Trophoblast cell (in vitro differentiated cells and primary cell): ENCODE results near the gene SLC25A28.
"Not testable (repeated sequence)": the region's sequence is repeated elsewhere in the genome, so short reads cannot be mapped to it uniquely, and the experiment has no call there.

ENCODE experiments used
- DNase-seq, 2 donors: peaks; one replicate each; pipeline ENCODE4 v3.0.0-alpha.2; 2016
- H2AFZ ChIP-seq: 2 replicates; pipeline ENCODE4 v1.6.1; 2013; ENCODE audit warnings: low read length, moderate library complexity, mild to moderate bottlenecking; ENCODE audit not compliant: insufficient read depth, poor library complexity
- H2AK5ac ChIP-seq: 2 replicates; pipeline ENCODE4 v1.6.1; 2013; ENCODE audit warnings: mild to moderate bottlenecking, low read length
- H2BK120ac ChIP-seq: 2 replicates; pipeline ENCODE4 v1.6.1; 2013; ENCODE audit warnings: low read length, mild to moderate bottlenecking, moderate library complexity; ENCODE audit not compliant: insufficient read depth, poor library complexity
- H2BK12ac ChIP-seq: 2 replicates; pipeline ENCODE4 v1.6.1; 2013; ENCODE audit warnings: mild to moderate bottlenecking, low read length, moderate library complexity
- H2BK5ac ChIP-seq: 2 replicates; pipeline ENCODE4 v1.6.1; 2013; ENCODE audit warnings: low read length, low read depth, moderate library complexity, mild to moderate bottlenecking; ENCODE audit not compliant: poor library complexity
- H3K14ac ChIP-seq: 2 replicates; pipeline ENCODE4 v1.6.1; 2013; ENCODE audit warnings: mild to moderate bottlenecking, low read length
- H3K18ac ChIP-seq: 2 replicates; pipeline ENCODE4 v1.6.1; 2013; ENCODE audit warnings: mild to moderate bottlenecking, low read length
- H3K23ac ChIP-seq: 2 replicates; pipeline ENCODE4 v1.6.1; 2013; ENCODE audit warnings: low read length
- H3K27ac ChIP-seq: 2 replicates; pipeline ENCODE4 v1.5.1; 2013; ENCODE audit warnings: low read depth, mild to moderate bottlenecking, inconsistent platforms, low read length, moderate library complexity
- H3K27me3 ChIP-seq: 2 replicates; pipeline ENCODE4 v1.6.1; 2013; ENCODE audit warnings: inconsistent platforms, mild to moderate bottlenecking, low read length, moderate library complexity; ENCODE audit not compliant: insufficient read depth
- H3K36me3 ChIP-seq, 2 experiments: 1 replicate in 1 of 2; 2 replicates in 1 of 2; pipeline ENCODE4 v1.6.1; 2013; ENCODE audit warnings: low read length in 2 of 2, mild to moderate bottlenecking in 2 of 2, moderate library complexity in 1 of 2; ENCODE audit not compliant: insufficient read depth in 2 of 2, control insufficient read depth in 1 of 2
- H3K4ac ChIP-seq: 2 replicates; pipeline ENCODE4 v1.6.1; 2013; ENCODE audit warnings: low read depth, mild to moderate bottlenecking, low read length, moderate library complexity
- H3K4me1 ChIP-seq, 2 experiments: 1 replicate in 1 of 2; 2 replicates in 1 of 2; pipeline ENCODE4 v1.6.1; 2013; ENCODE audit warnings: low read length in 2 of 2, mild to moderate bottlenecking in 2 of 2, moderate library complexity in 1 of 2; ENCODE audit not compliant: insufficient read depth in 2 of 2, control insufficient read depth in 1 of 2
- H3K4me2 ChIP-seq: 2 replicates; pipeline ENCODE4 v1.6.1; 2013; ENCODE audit warnings: inconsistent platforms, mild to moderate bottlenecking, low read length, moderate library complexity
- H3K4me3 ChIP-seq: 2 replicates; pipeline ENCODE4 v1.5.1; 2013; ENCODE audit warnings: mild to moderate bottlenecking, low read depth, low read length, inconsistent platforms
- H3K79me1 ChIP-seq: one replicate; pipeline ENCODE4 v1.6.1; 2013; ENCODE audit warnings: low read length
- H3K79me2 ChIP-seq: 2 replicates; pipeline ENCODE4 v1.6.1; 2013; ENCODE audit warnings: low read length, mild to moderate bottlenecking; ENCODE audit not compliant: control insufficient read depth, insufficient read depth, poor library complexity
- H3K9ac ChIP-seq: 2 replicates; pipeline ENCODE4 v1.6.1; 2013; ENCODE audit warnings: mild to moderate bottlenecking, low read length
- H3K9me3 ChIP-seq: 2 replicates; pipeline ENCODE4 v1.6.1; 2013; ENCODE audit warnings: low read depth, mild to moderate bottlenecking, control low read depth, inconsistent platforms, low read length; ENCODE audit not compliant: insufficient read depth
- H4K12ac ChIP-seq: 2 replicates; pipeline ENCODE4 v1.6.1; 2013; ENCODE audit warnings: low read depth, mild to moderate bottlenecking, low read length, moderate library complexity
- H4K8ac ChIP-seq: 2 replicates; pipeline ENCODE4 v1.6.1; 2013; ENCODE audit warnings: low read depth, mild to moderate bottlenecking, low read length, moderate library complexity
- H4K91ac ChIP-seq: one replicate; pipeline ENCODE4 v1.6.1; 2013; ENCODE audit warnings: low read depth, mild to moderate bottlenecking, low read length, moderate library complexity
- WGBS: extraction: QIAGEN DNeasy Blood & Tissue Kit; methylation state at CpG from one replicate; pipeline ENCODE4 v1.1.7; 2013; ENCODE audit warnings: missing lambda C conversion rate; ENCODE audit not compliant: insufficient read length, insufficient coverage; ENCODE audit errors: extremely low coverage; 5-methylcytosine and 5-hydroxymethylcytosine counted together

SLC25A28 gene

GRCh38 chr10:99630433-99630832 is 10.2 kb upstream of the SLC25A28 start:
- Histone ChIP-seq H4K12ac (no peak overlapping the region), H3K23ac (no peak overlapping the region), H4K91ac (no peak overlapping the region), H2BK5ac (no peak overlapping the region), H2BK120ac (no peak overlapping the region), H3K4me1 (no peaks in the 10 kb centered on the region), H3K4me3 (no peak overlapping the region), H3K14ac (no peak overlapping the region), H3K9me3 (no peaks in the 10 kb centered on the region), H3K9ac (no peak overlapping the region), H3K79me2 (no peaks in the 10 kb centered on the region), H2AFZ (no peak overlapping the region), H3K36me3 (no peaks in the 10 kb centered on the region), H3K27ac (no peak overlapping the region), H2BK12ac (no peak overlapping the region), H3K4ac (no peak overlapping the region), H3K18ac (no peak overlapping the region), H2AK5ac (no peak overlapping the region), H3K27me3 (no peaks in the 10 kb centered on the region), H3K4me2 (no peak overlapping the region), H4K8ac (no peak overlapping the region), H3K79me1 (no peaks in the 10 kb centered on the region)
- no CpG with 5 or more reads among the region's 2 CpGs for WGBS
- DNase-seq: peak in 1 of 2 donors; percentile 44

- Histone ChIP-seq H4K12ac (no peak overlapping the region), H3K4me2 (no peak overlapping the region), H2BK5ac (no peak overlapping the region), H3K79me1 (no peaks in the 10 kb centered on the region), H2BK120ac (no peak overlapping the region), H3K4me3 (no peak overlapping the region), H3K36me3 (no peaks in the 10 kb centered on the region), H4K91ac (no peak overlapping the region), H4K8ac (no peak overlapping the region), H3K79me2 (no peaks in the 10 kb centered on the region), H3K9ac (no peak overlapping the region), H3K14ac (no peak overlapping the region), H3K9me3 (no peaks in the 10 kb centered on the region), H3K4ac (no peak overlapping the region), H2AK5ac (no peak overlapping the region), H2AFZ (no peak overlapping the region), H3K27me3 (no peaks in the 10 kb centered on the region), H3K23ac (no peak overlapping the region), H3K4me1 (no peaks in the 10 kb centered on the region), H2BK12ac (no peak overlapping the region), H3K18ac (no peak overlapping the region), H3K27ac (no peak overlapping the region)
- WGBS: no CpG with 5 or more reads among the region's 3 CpGs
- no peak for DNase-seq
These were observed 9.4 kb upstream of the SLC25A28 start for GRCh38 chr10:99629625-99629978.

- H3K9me3 ChIP-seq: no peaks in the 10 kb centered on the region
- H4K12ac ChIP-seq: no peak overlapping the region
- no peak overlapping the region for H4K8ac ChIP-seq
- no peak overlapping the region for H3K9ac ChIP-seq
- H2BK5ac ChIP-seq: no peak overlapping the region
- no peak overlapping the region for H2BK120ac ChIP-seq
- no peak overlapping the region for H3K4me2 ChIP-seq
- no peak overlapping the region for H3K27ac ChIP-seq
- no CpG with 5 or more reads among the region's 1 CpG for WGBS
- no peaks in the 10 kb centered on the region for H3K36me3 ChIP-seq
- H3K23ac ChIP-seq: no peak overlapping the region
- no peak for DNase-seq
- no peaks in the 10 kb centered on the region for H3K79me1 ChIP-seq
- no peaks in the 10 kb centered on the region for H3K27me3 ChIP-seq
- H4K91ac ChIP-seq: no peak overlapping the region
- H2BK12ac ChIP-seq: no peak overlapping the region
- no peak overlapping the region for H3K18ac ChIP-seq
- H3K79me2 ChIP-seq: no peaks in the 10 kb centered on the region
- H2AFZ ChIP-seq: no peak overlapping the region
- H3K4ac ChIP-seq: no peak overlapping the region
- no peak overlapping the region for H3K14ac ChIP-seq
- no peak overlapping the region for H2AK5ac ChIP-seq
- H3K4me1 ChIP-seq: no peaks in the 10 kb centered on the region
- no peak overlapping the region for H3K4me3 ChIP-seq
These were observed 8.8 kb upstream of the SLC25A28 start for GRCh38 chr10:99628923-99629624.

- H3K9ac ChIP-seq, H4K12ac ChIP-seq, H3K14ac ChIP-seq, H3K4me2 ChIP-seq, H3K4me3 ChIP-seq, H3K18ac ChIP-seq, H3K36me3 ChIP-seq, DNase-seq, H3K23ac ChIP-seq, H2BK5ac ChIP-seq, H2BK120ac ChIP-seq, H3K27me3 ChIP-seq, H2AFZ ChIP-seq, H3K79me2 ChIP-seq, H3K9me3 ChIP-seq, H2AK5ac ChIP-seq, H4K91ac ChIP-seq, H3K27ac ChIP-seq, H2BK12ac ChIP-seq, H3K4me1 ChIP-seq, H4K8ac ChIP-seq, H3K4ac ChIP-seq: not testable (repeated sequence)
- H3K79me1 ChIP-seq: peaks cover 11% of the 10 kb centered on the region
- WGBS: no CpG with 5 or more reads among the region's 3 CpGs
These were observed 4.9 kb upstream of the SLC25A28 start for GRCh38 chr10:99625124-99625523.
